GM21390 (cell line): ENCODE results near the gene GTSE1.
A peak's percentile ranks its signal among the peaks of the same experiment; 100 is the strongest.

Experiments
- ATAC-seq: cut with Tn5 transposase; IDR thresholded peaks from one replicate; pipeline ENCODE4 v1.9.1; 2021; ENCODE audit not compliant: unreplicated experiment

Gene GTSE1

GRCh38 chr22:46273432-46274148 lies 23.1 kb upstream of the GTSE1 start:
- no peak for ATAC-seq

- ATAC-seq = no peak
Measured at GRCh38 chr22:46274381-46274780, 22.3 kb upstream of the GTSE1 start.

GRCh38 chr22:46275455-46276122 lies 21.1 kb upstream of the GTSE1 start:
- no peak for ATAC-seq

DNA sequence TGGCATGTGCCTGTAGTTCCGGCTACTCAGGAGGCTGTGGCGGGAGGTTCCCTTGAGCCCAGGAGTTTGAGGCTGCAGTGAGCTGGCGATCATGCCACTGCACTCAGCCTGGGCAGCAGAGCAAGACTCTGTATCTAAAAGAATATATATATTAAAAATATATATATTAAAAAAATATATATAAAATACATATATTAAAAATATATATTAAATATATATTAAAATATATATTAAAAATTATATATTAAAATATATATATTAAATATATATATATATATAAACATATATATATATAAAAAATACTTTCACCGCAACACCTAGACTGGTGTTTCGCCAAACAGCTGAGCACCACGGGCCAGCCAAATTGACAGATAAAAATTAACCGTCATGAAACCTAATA lies 20.1 kb upstream of the GTSE1 start:
- ATAC-seq = no peak

DNA sequence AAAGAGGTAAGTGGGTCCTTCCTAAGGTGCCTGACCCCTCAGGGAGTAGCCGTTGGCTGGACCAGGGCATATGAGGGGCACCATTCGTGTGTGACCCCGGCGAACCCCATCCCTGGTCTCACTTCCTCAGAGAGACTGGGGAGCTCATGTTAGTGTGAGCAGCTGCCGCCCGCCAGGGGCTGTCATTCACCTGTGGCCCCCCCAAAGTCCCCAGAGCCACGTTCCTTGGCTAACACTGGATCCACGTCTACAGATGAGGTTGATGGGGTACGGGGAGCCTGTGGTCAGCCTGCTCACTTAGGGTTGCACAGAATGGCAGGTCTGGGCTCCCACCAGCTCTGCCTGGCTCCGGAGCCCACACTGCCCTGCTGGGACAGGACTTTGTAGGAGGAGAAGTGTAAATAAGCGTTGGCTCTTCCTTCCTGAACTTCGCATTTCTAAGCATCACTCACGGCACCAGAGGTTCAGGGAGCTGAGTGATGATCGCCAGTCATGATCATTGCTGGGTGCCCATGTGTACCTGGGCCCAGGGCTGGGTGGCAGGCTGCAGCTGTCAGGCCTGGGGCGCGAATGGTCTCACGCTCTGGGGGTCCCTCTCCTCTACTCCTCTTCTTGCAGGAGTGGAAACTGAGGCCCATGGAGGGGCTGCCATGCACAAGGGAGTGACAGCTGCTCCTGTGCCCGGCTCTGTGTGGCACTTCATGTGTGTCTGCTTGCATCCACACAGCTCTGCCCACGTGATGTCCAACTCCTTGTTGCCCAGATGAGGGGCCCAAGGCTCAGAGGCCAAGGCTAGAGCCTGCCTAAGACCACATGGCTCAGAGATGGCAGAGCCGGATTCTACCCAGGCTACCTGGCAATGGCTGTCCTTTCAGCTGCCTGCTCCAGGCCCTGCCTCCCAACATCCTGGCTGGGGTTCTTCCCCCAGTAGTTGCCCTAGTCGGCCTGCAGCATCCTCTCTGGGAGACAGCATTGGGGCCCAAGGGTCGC lies 17.7 kb upstream of the GTSE1 start:
- no peak for ATAC-seq

DNA sequence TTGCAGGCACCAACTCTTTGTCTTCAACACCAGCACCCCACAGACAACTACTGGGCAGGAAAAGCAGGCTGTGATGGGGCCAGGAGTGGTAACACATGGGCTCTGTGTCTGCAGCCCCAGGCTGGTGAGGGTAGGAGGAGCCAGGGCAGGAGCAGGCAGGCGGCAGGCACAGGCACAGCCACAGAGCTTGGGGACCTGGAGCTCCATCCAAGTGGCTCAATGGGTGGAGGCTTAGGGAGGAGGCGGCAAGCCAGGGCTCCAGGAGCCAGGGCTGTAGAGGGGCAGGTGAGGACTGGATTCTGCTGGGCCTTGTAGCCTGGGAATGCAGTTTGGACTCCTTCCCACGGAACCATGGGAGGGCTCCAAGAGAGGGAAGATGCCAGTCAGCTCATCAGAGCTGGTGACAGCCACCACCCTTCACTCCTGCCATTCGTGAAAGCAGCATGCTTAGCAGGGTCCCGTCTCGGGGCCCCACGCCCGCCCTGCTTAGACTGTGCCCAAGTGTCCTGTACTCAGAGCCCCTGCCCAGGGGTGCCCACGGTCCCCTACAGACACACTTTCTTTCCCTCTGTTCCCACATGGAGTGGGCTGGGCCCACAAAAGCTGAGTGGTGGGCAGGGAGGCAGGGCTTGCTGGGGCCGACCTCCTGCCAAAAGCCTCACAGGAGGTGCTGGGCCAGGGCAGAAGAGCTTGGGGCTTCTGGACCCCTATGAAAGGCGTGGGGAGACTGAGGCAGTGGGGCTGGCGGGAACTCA lies 16.4 kb upstream of the GTSE1 start:
- no peak for ATAC-seq

GRCh38 chr22:46280999-46281623 lies 15.6 kb upstream of the GTSE1 start:
- no peak for ATAC-seq

DNA sequence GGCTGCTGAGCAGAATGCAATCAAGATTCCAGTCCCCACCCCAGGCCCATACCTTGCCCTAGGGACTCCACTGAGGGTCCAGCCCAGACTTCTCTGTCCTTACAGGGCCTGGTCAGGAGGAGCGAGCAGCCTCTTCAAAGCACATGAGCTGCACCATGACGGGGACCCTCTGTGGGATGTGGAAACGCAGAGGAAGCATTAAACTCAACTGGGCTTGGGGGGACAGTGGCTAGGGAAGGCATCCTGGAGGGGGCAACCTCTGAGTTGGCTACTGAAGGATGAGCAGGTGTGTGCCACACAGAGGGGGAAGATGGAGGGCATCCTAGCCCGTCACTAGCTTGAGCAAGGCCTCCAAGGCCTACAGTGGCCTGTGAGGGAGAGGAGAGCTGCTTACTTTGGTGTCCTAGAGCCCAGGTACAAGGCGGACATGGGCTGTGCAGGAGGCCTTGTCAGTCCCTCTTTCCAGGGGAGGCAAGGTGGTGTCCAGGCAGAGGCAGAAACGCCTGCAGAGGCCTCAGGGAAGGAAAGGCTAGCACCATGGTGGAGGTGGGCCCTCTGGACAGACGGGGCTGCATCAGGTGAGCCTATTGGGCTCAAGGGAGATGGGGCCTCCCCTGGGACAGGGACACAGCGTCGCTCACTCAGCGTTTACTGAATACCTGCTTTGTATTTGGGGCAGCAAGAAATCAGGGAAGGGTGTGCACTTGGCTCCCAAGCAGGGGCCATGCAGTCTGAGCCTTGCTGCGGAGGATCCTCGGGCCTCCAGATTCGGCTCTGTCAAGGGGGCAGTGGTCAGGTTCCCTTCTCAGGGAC lies 14.6 kb upstream of the GTSE1 start:
- no peak for ATAC-seq

- no peak for ATAC-seq
Measured at GRCh38 chr22:46286006-46286405, 10.7 kb upstream of the GTSE1 start.

DNA sequence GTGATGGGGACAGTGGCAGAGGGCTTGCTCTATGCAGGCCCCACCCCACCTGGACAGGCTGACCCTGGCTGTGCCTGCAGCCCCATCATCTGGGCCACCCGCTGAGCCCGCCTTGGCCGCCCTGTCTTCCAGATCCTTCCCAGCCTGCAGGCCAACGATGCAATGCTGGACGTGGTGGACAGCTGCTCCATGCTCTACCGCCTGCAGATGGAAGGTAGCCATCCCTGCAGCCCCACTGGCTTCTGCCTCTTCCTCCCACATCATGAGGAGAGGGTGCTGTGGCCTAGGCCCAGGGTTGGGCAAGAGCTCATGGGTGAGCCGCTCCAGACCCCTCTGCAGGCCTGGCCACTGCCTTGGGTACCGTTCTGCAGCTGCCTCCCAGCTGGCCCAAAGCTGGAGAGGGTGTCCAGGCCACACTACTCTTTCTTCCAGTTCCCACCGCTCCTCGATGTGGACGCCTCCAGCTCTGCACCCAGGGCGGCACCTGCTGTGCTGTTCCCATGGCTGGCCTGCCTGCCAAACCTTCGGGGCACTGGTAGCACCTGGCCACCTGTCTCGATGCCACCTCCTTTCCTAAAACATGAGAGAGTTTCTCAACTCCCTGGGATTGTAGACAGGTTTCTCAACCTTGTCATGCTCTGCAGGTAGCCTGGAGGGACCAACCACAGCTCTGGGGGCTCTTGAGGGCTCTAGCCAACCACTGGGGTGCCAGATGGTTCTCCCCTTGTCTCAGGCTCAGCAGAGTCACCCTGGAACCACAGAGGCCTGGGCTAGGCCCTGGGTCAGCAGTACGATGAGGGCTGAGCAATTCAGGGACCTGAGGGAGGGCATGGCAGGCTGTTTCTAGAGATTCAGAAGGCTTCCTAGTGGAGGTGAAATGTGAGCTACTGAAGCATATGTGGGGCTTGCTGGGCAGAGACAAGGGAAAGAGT lies 9.5 kb upstream of the GTSE1 start:
- no peak for ATAC-seq

GRCh38 chr22:46287873-46288751 lies 8.6 kb upstream of the GTSE1 start:
- ATAC-seq = peak; percentile 81

DNA sequence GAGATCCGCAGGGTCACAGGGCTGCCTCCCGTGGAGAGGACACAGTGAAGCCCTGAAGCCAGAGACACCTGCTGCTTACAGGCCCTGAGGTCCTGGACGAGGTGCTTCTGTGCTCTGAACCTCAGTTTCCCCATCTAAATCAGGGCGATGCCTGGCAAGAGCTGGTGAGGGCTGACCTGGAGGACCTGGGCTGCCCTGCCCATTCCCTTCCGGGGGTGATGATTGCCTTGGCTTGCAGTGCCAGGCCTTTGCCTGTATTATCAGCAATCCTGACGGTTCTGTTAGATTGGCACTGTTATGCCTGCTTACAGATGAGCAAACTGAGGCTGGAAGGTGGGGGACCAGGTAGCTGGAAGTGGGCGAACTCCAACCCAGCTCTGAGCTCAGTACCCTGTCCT lies 7.8 kb upstream of the GTSE1 start:
- ATAC-seq = no peak

DNA sequence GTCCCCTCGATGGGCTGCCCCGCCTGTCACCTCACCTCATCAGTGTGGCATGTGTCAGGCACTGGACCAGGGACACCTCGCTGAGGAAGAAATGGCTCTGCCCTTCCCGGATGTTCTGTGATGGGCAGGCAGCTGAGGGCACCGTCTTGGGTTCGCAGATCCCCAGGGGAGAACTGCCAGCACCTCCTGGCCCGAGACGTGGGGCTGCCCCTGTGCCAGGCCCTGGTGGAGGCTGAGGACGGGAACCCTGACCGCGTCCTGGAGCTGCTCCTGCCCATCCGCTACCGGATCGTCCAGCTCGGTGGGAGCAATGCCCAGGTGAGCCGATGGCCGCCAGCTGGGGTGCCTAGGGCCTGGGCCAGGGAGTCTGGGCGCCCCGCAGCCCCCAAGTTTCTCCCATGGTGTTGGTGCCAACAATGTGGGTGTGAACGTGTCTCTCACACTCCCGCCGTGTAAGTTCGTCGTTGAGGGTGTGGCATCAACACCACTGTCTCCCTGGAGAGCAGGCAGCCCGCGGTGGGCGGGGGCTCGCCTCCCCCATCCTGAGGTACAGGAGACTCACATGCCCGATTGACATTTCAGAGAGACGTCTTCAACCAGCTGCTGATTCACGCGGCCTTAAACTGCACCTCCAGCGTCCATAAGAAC lies 7.3 kb upstream of the GTSE1 start:
- ATAC-seq = no peak

- no peak for ATAC-seq
Measured at GRCh38 chr22:46290121-46290842, 6.4 kb upstream of the GTSE1 start.

- no peak for ATAC-seq
Measured at GRCh38 chr22:46290843-46291785, 5.6 kb upstream of the GTSE1 start.
